Stimulated activated CD4-positive, alpha-beta T cell treated with anti-CD3 and anti-CD28 coated beads, Interleukin-4, amount 100 ng/mL, for 4 hours (primary cell): ENCODE results near the gene SIAH3.
"Not testable (repeated sequence)": the region's sequence is repeated elsewhere in the genome, so short reads cannot be mapped to it uniquely, and the experiment has no call there.

Experiments
- DNase-seq, 2 experiments: peaks; one replicate each; pipeline ENCODE4 v3.0.0-alpha.2; 2020

Gene SIAH3

GRCh38 chr13:45779901-45780300 lies 71.7 kb downstream of the SIAH3 start:
- no peak for DNase-seq

- DNase-seq = no peak
Observed at GRCh38 chr13:45778882-45779281, 72.7 kb downstream of the SIAH3 start.

GRCh38 chr13:45776748-45777147 lies 74.8 kb downstream of the SIAH3 start:
- DNase-seq = no peak

- DNase-seq = no peak
Observed at GRCh38 chr13:45775401-45775963, 76.1 kb downstream of the SIAH3 start.

- no peak for DNase-seq
Observed at GRCh38 chr13:45773944-45774343, 77.6 kb downstream of the SIAH3 start.

GRCh38 chr13:45773236-45773635 lies 78.3 kb downstream of the SIAH3 start:
- DNase-seq = no peak

GRCh38 chr13:45770886-45771285 lies 80.7 kb downstream of the SIAH3 start:
- DNase-seq = no peak

GRCh38 chr13:45768656-45769479 lies 82.7 kb downstream of the SIAH3 start:
- no peak for DNase-seq

- no peak for DNase-seq
Observed at GRCh38 chr13:45765464-45765863, 86.1 kb downstream of the SIAH3 start.

GRCh38 chr13:45763419-45763818 lies 88.1 kb downstream of the SIAH3 start:
- DNase-seq = no peak

- not testable (repeated sequence) for DNase-seq
Observed at GRCh38 chr13:45757589-45757988, 94.0 kb downstream of the SIAH3 start.

- DNase-seq = not testable (repeated sequence)
Observed at GRCh38 chr13:45756498-45756897, 95.1 kb downstream of the SIAH3 start.

- DNase-seq = no peak
Observed at GRCh38 chr13:45752510-45752909, 99.0 kb downstream of the SIAH3 start.

GRCh38 chr13:45751885-45752284 lies 99.7 kb downstream of the SIAH3 start:
- DNase-seq = no peak

- DNase-seq = no peak
Observed at GRCh38 chr13:45750566-45750965, 101.0 kb downstream of the SIAH3 start.

GRCh38 chr13:45748941-45749759 lies 102.4 kb downstream of the SIAH3 start:
- DNase-seq = no peak

GRCh38 chr13:45747071-45747470 lies 104.5 kb downstream of the SIAH3 start:
- DNase-seq = no peak

GRCh38 chr13:45744979-45745378 lies 106.6 kb downstream of the SIAH3 start:
- DNase-seq = no peak

GRCh38 chr13:45742985-45743384 lies 108.6 kb downstream of the SIAH3 start:
- DNase-seq = no peak

- DNase-seq = no peak
Observed at GRCh38 chr13:45737571-45738017, 114.0 kb downstream of the SIAH3 start.

- no peak for DNase-seq
Observed at GRCh38 chr13:45733361-45733760, 118.2 kb downstream of the SIAH3 start.

GRCh38 chr13:45732916-45733315 lies 118.6 kb downstream of the SIAH3 start:
- DNase-seq = no peak

GRCh38 chr13:45731455-45731854 lies 120.1 kb downstream of the SIAH3 start:
- DNase-seq = no peak

GRCh38 chr13:45728759-45729158 lies 122.8 kb downstream of the SIAH3 start:
- no peak for DNase-seq
